GM18502 (cell line): ENCODE results near the gene EMILIN3.
A peak's percentile ranks its signal among the peaks of the same experiment; 100 is the strongest.

Source experiments
- ATAC-seq: cut with Tn5 transposase; IDR thresholded peaks from one replicate; pipeline ENCODE4 v1.9.1; 2021; ENCODE audit warnings: mild to moderate bottlenecking; ENCODE audit not compliant: unreplicated experiment, poor library complexity

Gene EMILIN3, protein sequence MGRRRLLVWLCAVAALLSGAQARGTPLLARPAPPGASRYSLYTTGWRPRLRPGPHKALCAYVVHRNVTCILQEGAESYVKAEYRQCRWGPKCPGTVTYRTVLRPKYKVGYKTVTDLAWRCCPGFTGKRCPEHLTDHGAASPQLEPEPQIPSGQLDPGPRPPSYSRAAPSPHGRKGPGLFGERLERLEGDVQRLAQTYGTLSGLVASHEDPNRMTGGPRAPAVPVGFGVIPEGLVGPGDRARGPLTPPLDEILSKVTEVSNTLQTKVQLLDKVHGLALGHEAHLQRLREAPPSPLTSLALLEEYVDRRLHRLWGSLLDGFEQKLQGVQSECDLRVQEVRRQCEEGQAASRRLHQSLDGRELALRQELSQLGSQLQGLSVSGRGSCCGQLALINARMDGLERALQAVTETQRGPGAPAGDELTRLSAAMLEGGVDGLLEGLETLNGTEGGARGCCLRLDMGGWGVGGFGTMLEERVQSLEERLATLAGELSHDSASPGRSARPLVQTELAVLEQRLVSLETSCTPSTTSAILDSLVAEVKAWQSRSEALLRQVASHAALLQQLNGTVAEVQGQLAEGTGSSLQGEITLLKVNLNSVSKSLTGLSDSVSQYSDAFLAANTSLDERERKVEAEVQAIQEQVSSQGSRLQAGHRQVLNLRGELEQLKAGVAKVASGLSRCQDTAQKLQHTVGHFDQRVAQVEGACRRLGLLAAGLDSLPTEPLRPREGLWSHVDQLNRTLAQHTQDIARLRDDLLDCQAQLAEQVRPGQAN

DNA sequence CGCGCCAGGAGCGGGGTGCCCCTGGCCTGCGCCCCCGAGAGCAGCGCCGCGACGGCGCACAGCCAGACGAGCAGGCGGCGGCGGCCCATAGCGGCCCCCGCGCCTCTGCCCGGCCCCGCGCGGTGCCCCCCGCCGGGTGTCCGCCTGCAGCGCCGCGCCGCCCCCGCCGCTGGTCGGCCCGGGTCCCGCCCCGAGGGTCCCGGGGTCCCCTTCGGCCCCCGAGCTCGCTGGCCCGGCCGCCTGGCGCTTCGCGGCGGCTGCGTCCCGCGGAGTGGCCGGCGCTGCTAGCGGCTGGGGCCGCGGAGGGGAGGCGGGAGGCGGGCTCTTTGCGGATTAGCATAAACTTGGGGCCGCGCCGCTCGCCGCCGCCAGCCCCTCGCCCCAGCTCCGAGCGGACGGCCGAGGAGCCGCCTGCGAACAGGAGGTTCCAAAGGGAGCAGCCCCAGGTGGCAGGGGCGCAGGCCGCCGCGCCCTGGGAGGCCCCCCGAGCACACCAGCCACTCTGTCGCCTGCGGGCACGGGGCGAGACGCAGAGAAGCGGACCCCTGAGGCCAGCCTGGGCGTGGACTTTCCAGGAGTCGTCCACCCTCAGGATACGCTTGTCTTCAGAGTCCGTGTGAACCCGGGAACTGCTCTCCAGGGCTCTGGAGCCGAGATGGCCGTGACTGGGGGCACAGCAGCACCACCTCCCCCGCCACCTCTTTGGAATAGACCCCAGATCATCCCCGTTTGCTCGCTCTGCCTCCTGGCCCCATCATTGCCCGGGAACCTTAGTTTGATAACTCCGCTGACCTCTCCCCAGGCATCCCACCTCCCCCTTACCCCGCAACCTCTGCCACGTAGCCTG, at the start of gene EMILIN3:
EMILIN3 (minus strand) TSS at position 273 of the 847 bp plus-strand sequence; CDS start at position 89, 184 bp downstream.
- ATAC-seq: no peak

DNA sequence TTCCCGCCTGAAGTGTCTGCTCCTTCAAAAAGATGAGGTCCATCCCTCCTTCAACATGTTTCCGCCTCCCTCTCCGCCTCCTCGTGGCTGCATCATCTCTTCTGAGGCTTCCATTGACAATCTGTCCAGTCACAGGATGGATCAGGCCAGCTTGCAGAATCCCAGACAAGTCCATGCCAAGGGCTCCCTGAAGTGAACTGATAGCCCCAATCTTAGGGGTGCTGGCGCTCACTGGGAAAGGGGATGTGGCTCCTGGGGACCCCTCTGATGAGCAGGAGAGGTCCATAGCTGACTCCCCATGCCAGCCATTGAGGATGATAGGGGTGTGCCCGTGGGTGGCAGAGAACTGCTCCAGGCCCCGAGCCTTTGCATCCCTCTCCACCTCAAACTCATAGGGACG, 48.6 kb upstream of the EMILIN3 start:
- ATAC-seq: no peak

DNA sequence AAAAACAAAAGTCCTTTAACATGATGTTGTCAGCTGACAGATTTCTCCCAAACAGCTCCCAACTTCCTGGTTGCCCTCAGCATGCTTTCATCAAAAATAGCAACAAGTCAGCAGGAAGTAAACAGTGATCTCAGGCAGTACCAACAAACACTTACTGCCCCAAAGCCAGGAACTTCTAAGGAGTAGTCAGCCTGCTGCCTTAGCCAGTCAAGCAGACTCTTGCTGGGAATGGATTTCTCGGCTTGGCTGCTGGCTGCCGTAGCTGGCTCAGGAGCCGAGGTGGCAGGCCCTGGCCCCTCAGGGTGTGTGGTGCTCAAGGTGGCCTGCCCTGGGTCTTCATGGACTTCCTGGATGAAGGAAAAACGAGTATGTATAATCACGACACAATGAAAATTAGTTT, 46.6 kb upstream of the EMILIN3 start:
- ATAC-seq: no peak

DNA sequence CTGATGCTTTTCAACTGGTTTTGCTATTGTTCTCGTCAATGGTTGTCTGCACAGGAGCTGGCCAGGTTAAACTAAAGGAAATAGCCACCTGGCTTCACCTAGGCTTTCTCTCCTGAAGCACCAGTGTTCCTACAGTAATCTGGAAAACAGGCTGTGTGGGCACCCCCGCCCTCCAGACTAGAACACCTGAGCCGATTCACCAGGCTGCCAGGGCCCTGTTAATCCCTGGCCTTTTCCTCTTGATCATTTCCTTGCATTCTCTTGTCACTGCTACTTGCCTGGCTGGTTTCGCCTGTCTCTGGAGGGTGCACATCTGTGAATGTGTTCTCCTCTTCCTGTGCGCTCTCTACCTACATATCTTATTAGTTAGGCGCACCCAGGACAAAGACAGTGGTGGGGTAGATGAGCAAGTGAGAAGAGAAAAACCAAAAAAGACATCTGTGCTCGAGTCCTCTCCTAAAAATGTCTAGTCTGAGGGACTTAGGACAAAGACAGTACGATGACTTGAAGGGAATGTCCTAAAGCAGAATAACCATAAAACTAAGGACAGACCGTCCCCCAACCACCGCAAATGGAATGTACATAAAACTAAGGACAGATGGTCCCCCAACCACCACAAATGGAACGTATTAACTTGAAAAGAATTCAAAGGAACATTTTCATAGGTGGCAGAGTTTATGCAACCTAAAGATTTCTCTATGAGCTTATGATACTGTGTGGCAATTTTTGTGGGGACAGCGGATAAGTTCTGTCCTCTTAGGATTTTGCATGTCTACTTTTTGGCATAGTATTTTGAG, 45.9 kb upstream of the EMILIN3 start:
- no peak for ATAC-seq

DNA sequence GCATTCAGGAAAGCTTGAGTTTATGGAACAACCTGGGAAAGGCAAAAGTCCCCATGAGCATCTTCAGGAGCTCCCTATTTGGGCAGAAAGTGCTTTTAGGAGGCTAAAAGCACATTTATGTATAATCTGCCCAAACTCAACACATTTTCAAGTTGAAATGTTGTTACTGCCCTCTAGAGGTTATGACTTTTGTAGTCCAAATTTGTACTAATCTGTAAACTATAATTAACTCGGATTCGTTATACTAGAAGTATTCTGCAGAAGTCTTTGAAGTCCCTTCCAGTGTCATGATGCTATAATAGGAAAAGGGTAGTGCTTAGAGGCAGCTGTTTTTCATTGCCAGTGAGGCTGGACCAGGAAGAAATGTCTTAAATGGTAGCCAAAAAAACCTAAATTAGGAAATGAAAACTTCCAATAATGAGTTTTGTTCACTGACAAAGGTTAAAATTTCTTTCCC, 44.8 kb upstream of the EMILIN3 start:
- ATAC-seq: no peak

DNA sequence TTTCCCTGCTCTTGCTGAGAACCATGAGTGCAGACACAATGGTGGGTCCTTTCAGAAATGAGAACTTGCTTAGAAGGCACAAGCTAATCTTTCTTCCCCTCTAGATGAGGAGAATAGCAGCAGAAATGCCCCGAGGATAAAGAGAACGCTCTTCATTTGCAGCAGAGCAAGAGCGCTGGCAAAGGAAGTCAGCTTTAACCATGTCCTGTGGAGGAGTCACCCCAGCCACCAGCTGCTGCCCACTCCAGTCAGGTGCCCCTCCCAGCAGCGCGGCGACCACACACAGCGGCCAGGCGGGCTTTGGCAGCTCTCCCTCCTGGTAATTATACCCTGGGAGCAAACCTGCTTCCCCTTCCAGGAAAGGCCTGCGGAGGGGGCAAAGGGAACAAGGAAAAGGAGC, 42.4 kb upstream of the EMILIN3 start:
- no peak for ATAC-seq

DNA sequence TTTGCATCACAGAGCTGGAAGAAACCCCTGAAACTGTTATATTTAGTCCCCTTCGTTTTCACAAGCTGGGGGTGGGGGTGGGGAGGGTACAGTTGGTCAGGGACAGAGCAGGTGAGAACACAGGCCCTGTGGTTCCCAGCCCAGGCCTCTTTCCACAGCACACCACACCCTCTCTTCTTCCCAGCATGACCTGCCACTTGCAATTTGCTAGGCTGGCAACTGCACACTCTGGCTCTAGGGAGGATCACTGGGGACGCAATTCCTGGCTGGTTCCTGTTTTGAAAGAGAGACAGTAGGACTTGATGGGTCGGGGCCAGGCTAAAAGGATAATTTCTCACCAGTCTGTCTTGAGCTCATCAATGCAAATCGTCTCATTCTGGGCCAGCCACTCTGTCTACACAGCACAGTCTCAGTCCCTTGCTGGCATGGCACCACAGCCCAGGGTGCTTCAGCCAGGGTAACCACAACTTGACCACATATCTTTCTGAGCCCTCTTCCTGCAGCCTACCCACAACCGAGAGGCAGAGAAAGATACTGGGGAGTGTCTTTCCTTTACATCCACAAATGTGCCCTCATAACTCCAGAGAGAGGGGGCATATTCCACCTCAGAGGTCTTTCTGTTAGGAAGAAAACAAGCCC, 41.7 kb upstream of the EMILIN3 start:
- peak; percentile 76 for ATAC-seq

DNA sequence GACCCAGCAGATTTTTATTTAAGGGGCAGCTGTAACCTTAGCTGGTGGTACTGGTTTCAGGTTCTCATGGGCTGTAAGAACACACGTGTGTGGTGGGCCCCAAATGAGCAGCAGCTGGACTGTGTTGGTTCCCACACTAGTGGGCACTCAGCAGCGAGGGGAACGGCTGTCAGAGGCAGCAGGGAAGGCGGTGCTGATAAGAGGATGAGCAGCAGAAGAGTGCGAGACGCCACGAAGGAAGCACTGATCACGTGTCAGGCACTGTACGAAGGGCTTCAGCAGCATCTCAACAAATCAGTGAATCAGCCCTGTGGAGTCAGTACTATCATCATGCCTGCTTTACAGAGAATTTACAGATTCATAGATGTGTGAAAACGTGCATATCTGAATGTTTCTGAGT, 41.0 kb upstream of the EMILIN3 start:
- ATAC-seq: no peak

DNA sequence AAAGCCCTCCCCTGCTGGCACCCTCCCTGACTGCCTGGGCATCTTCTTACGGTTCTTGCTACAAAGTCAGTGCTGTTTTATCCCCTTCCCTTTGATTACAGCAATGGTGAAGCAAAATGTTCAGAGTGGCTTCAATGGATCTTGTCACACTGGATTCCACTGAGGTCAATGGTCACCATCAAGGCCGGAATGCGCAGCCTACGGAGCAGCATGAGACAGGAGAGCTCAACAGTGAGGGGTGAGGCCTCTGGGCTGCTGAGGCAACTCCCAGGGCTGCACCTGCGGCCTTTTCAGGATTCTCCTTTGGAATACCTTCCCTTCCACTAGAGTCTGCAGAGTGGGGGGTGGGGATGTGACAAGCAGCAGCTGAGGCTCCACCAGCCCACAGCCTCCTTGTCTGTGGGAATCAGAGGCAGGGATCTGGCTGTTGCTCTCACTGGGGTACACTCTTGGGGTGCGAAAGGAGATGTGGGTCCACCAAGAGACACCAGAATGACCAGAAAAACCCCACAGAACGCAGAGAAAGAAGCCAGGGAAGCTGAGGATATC, 40.4 kb upstream of the EMILIN3 start:
- ATAC-seq: no peak

DNA sequence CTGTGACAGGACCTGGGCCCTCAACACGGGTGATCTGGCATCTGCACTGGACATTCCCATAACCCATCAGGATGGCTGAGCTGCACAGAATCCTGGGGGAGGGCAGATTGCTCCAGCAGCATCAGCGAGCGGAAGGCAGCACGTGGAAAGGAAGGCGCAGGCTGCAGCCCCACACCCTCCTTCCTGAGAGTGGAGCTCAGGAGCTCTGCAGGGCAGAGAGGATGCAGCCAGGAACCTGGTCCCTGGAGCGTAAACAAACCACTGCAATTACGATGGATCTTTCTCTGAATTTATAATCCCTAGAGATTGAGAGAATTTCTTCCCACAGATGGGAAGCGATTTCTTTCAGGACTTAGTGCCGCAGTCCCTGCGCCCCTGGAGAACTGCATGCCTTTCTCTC, 39.7 kb upstream of the EMILIN3 start:
- no peak for ATAC-seq

DNA sequence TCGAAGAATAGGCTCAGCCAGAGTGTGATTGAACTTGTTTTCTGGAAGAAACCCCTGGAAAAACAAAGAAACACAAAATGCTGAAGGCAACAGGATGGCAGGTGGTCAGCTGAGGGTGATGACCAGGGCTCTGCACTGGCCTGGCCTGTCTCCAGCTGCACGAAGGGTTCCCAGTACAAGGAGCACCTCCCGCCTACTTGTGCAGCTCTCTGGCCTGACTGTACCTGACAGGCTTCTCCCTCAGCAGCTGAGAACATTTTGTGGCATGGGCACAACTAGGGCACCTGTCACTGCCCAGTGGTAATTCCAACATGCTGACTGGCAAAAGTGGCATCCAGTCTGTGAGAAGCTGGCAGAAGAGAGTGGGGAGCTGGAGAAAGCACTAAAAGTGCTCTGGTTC, 38.8 kb upstream of the EMILIN3 start:
- ATAC-seq: no peak

DNA sequence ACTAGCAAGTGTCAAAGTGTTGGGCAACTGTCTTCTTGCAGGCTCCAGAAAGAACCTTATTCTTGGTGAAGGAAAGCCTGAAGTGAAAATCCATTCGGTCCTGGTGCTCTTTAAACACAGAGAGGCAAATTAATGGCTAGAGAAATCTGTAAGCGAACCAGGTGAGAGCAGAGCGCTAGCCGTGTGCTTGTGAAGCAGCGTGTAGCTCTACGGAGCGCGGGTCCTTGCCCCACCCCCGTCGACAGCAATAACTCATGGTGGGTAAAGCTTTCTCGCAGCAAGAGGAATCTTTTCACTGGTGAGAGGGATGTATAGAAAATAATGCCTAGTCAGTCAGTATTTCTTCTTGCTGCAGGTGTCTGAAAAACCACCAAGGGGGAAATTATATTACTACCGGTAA, 37.0 kb upstream of the EMILIN3 start:
- no peak for ATAC-seq

DNA sequence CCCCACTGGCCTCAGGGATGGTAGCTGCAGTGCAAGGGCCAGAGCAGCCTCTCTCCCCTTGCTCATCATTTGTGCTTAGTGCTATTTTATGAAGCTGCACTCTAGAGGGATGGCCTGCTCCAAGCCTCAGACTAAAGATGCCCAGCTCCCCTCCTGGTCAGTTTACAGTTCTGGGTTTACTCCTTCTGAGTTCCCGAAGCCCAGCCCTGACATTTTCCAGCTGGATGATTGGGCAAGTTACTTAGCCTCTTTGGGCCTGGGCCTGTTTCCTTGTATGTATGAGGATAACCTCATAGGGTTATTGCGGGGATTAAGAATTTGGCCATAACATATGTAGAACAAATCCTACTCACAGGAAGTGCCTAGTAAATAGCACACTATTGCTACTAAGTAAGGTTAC, 31.8 kb upstream of the EMILIN3 start:
- no peak for ATAC-seq

DNA sequence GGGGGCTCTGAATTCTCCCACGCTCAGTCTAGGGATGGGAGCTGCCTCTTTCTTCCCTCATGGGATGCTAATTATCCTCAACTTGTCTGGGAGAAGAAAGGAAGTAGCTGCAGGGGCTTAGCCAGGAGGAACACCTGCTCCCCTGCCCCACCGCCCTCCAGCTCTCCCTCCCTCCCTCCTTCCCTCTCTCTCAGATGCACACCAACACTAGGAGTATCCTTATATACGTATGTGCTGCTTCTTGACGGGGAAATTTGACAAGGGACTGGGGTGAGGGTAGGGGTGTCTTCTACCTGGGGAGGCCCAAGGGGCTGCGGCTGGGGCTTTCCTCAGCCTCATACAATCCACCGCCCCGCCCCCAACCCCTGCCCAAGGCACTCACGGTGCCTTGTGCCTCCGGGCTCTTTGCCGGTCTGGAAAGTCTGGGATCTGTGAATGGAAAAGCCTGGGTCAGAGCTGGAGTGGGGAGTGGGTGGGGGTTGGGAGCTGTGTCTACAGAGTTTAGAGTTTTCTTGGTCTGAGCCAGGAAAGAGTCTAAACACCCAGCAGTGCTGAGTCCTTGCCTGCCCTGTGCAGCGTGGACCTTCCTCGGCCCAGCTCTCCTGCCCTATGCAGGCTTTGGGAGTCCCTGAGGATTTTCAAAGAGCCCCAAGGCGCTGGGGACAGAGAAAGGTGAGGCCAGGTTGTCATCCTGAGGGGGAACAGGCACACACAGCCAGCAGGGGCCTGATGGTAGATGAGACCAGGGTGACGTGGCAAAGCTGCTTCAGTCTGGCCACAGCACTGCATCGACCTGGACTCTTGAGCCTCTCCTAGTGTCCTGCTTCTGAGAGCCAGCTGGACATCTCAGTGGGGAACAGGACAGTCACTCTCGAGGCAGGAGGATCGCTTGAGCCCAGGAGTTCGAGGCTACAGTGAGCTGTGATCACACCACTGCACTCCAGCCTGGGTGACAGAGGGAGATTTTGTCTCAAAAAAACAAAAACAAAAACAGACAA, 29.3 kb upstream of the EMILIN3 start:
- ATAC-seq: no peak

DNA sequence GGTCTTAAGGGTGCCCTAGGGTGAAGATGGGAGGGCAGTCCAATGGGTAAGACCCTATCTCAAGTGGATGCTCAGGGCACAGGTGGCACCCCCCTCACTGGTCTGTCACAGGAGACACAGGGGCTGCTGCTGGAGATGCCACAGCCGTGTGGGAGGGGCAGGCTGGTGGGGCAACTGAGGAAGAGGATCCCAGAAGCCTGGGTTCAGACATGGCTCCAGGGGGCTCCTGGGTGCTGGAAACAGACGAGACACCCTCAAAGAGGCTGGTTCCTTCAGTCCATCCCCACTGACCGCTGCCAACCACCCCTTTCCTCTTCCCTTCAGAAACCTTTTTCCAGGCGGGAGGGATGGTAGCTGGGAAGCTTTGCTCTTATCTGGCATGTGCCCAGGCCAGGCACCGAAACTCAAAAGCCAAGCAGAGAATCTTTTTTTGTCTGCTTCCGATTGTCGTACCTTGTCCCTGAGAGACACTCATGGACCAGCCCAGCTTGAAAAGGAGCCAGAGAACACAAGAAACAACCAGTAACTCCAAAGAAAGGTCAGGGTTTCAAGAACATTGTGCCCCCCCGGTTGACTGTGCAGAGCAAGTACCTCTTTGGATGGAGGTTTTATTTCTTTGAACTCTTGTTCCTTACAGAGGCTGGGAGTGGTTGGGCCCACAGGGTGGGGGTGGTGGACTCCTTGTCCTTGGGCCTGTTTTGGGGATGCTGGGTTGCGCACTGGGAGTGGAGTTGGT, 28.5 kb upstream of the EMILIN3 start:
- ATAC-seq: no peak

DNA sequence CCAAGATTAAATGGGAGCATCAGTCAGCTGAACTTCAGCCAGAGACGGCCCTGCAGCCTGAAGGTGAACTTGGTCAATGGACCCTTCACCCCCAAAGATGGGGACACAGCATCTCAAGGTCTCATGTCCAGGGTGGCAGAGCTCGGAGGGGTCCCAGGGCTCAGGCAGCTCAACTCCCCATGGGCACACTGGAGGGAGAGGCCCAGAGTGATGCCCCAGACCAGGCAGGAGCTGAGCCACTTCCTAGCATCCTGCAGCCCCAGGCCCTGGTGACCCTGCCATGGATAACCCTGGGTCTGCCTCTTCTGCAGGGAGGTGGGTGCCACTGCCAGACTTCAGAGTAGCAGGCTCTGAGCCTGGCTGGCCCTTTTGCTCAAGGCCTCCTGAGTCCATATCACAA, 27.5 kb upstream of the EMILIN3 start:
- no peak for ATAC-seq

DNA sequence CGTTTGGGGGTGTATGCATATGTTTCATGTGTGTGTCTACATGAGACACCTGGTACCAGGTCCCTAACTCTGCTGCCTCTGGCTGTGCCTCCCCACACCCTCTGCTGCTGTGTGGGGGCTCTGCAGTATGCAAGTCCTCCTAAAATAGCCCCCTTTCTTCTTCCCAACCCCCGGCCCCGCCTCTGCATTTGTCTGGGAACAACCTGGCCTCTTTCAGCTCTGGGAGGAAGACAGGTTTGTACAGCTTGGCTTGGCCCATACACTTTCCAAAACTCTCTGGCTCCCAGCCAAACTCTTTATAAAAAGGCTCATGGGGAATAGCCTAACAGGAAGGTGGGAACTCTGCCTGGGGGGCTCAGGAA, 27.1 kb upstream of the EMILIN3 start:
- ATAC-seq: no peak
